ENCODE results near the gene ANKS1A.

The ANKS1A gene

DNA sequence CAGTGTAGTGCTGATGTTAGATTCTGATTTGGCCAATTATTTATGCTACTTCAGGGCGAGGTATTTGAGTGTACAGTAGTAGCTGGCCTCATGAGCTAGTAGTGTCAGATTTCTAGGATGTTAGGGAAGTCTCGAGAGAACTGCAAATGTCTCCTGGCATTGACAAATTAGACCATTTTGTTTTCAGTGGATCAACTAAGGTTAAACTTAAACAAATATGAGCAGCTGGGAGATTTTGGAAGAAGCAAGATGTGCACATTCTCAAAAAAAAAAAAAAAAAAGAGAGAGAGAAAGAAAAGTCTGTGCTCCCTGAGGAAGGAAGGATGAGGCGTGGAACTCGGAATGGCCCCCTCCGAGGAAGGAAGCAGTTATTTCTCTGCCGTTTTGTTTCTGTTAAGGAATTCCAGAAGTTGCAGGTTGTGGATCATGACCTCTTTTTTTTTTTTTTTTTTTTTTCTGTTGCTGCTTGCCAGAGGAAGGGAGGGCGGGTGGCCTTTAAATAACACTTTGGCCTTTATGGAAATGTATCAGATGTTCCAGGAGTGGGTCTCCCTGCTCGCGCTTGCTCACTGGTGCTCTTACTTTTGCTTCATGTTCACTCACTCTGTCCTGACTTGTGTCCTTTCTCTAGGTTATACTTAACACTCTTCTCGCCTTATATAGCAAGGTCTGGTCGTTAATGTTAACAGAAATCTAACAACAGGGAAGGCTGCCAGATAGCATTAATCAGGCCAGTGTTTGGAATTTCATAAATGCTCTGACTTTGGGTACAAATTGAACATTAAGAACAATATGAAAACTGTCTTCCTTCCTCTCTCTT lies 127.7 kb downstream of the ANKS1A start:
- no peak for TF ChIP-seq NFIC (IDR thresholded peaks at IDR 0.05)
- no peak for TF ChIP-seq YY1 (IDR thresholded peaks at IDR 0.05; ENCODE audit: low read depth)
- no peak for TF ChIP-seq EP300 (IDR thresholded peaks at IDR 0.05; ENCODE audit: borderline replicate concordance)
- no peak for TF ChIP-seq TAF1 (IDR thresholded peaks at IDR 0.05; ENCODE audit: low read depth)
- no peak for TF ChIP-seq RAD21 (IDR thresholded peaks at IDR 0.05; ENCODE audit: low read depth)
- TF ChIP-seq MAX (IDR thresholded peaks at IDR 0.05): no peak
- TF ChIP-seq FOXM1 (IDR thresholded peaks at IDR 0.05; ENCODE audit: borderline replicate concordance, low read depth): no peak
- TF ChIP-seq EGR1 (IDR thresholded peaks at IDR 0.05): no peak
- no peak for TF ChIP-seq TCF12 (IDR thresholded peaks at IDR 0.05; ENCODE audit: low read depth)
- TF ChIP-seq CEBPB (IDR thresholded peaks at IDR 0.05): no peak
- no peak for TF ChIP-seq CREB1 (IDR thresholded peaks at IDR 0.05; ENCODE audit: low read depth)
- no peak for TF ChIP-seq USF1 (IDR thresholded peaks at IDR 0.05)
- TF ChIP-seq ZBTB7A (IDR thresholded peaks at IDR 0.05; ENCODE audit: low read depth): no peak
- TF ChIP-seq REST (IDR thresholded peaks at IDR 0.05; ENCODE audit: low read depth): no peak
- no peak; the same call in 1 of the 2 replicates for TF ChIP-seq TEAD4 (IDR thresholded peaks at IDR 0.05)

- TF ChIP-seq USF1 (IDR thresholded peaks at IDR 0.05): no peak
- no peak for TF ChIP-seq ZBTB7A (IDR thresholded peaks at IDR 0.05; ENCODE audit: low read depth)
- TF ChIP-seq EP300 (IDR thresholded peaks at IDR 0.05; ENCODE audit: borderline replicate concordance): no peak
- no peak for TF ChIP-seq CEBPB (IDR thresholded peaks at IDR 0.05)
- no peak for TF ChIP-seq EGR1 (IDR thresholded peaks at IDR 0.05)
- no peak for TF ChIP-seq TAF1 (IDR thresholded peaks at IDR 0.05; ENCODE audit: low read depth)
- TF ChIP-seq NFIC (IDR thresholded peaks at IDR 0.05): no peak
- TF ChIP-seq CREB1 (IDR thresholded peaks at IDR 0.05; ENCODE audit: low read depth): no peak
- TF ChIP-seq REST (IDR thresholded peaks at IDR 0.05; ENCODE audit: low read depth): no peak
- no peak for TF ChIP-seq MAX (IDR thresholded peaks at IDR 0.05)
- TF ChIP-seq RAD21 (IDR thresholded peaks at IDR 0.05; ENCODE audit: low read depth): no peak
- TF ChIP-seq TEAD4 (IDR thresholded peaks at IDR 0.05): no peak
- no peak for TF ChIP-seq TCF12 (IDR thresholded peaks at IDR 0.05; ENCODE audit: low read depth)
- no peak for TF ChIP-seq YY1 (IDR thresholded peaks at IDR 0.05; ENCODE audit: low read depth)
- TF ChIP-seq FOXM1 (IDR thresholded peaks at IDR 0.05; ENCODE audit: borderline replicate concordance, low read depth): no peak
Observed at GRCh38 chr6:35017411-35018181, 128.5 kb downstream of the ANKS1A start.

- no peak for TF ChIP-seq TAF1 (IDR thresholded peaks at IDR 0.05; ENCODE audit: low read depth)
- no peak for TF ChIP-seq TCF12 (IDR thresholded peaks at IDR 0.05; ENCODE audit: low read depth)
- TF ChIP-seq CEBPB (IDR thresholded peaks at IDR 0.05): no peak
- TF ChIP-seq REST (IDR thresholded peaks at IDR 0.05; ENCODE audit: low read depth): no peak
Observed at GRCh38 chr6:35018182-35018519, 129.1 kb downstream of the ANKS1A start.

DNA sequence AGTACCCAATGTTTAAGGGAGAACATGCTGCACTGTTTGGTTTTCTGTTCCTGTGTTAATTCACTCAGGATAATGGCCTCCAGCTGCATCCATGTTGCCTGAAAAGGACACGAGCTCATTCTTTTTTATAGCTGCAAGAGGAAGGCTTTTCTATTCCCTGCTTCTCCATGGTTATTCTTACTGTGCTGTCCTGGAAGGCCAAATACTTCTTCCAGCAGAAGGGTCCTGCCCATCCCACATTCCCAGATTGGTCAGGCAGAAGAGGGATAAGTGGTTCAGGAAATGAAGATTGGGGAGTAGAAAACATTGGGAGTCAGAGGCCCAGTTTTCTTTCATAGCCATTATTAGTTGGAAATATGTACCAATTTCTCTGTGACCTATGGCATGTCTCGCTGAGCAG lies 129.7 kb downstream of the ANKS1A start:
- TF ChIP-seq RAD21 (IDR thresholded peaks at IDR 0.05; ENCODE audit: low read depth): no peak
- TF ChIP-seq CEBPB (IDR thresholded peaks at IDR 0.05): no peak
